Measurements from ENCODE around the gene SCARB1. TPM values are rescaled to one million over a fixed set of nuclear protein-coding genes. Genes with fewer than 3 reads are reported as not detected.

SCARB1 gene
- total RNA-seq, 1 experiment from 2014 or later, result 31.3 TPM

GRCh38 chr12:124856842-124857178 lies 6.9 kb downstream of the SCARB1 start:
- no peak for DNase-seq
- Histone ChIP-seq H3K23ac (ENCODE audit: insufficient read length, low read depth, low read length) (no peak overlapping the region), H2BK5ac (ENCODE audit: insufficient read length, low read length) (no peak overlapping the region), H3K23me2 (ENCODE audit: insufficient read length, low read depth, low read length, poor library complexity, severe bottlenecking) (no peaks in the 10 kb centered on the region), H4K20me1 (ENCODE audit: control insufficient read depth, insufficient read depth, insufficient read length) (no peaks in the 10 kb centered on the region), H3K27me3 (ENCODE audit: insufficient read depth, low read length) (no peaks in the 10 kb centered on the region), H3K79me2 (ENCODE audit: insufficient read depth, low read length) (peaks cover 10% of the 10 kb centered on the region), H2AK5ac (ENCODE audit: insufficient read length, low read length) (no peak overlapping the region), H3T11ph (ENCODE audit: low read length) (no peak overlapping the region), H2BK120ac (ENCODE audit: low read depth, low read length, poor library complexity, severe bottlenecking) (no peak overlapping the region), H4K8ac (replicated peaks; ENCODE audit: insufficient read length, low read depth, low read length) (no peak overlapping the region), H2BK20ac (ENCODE audit: low read depth, low read length, poor library complexity, severe bottlenecking) (no peak overlapping the region), H3K9me3 (ENCODE audit: control insufficient read depth, low read depth, low read length) (no peaks in the 10 kb centered on the region), H3K18ac (ENCODE audit: insufficient read length, low read depth, low read length) (no peak overlapping the region), H3K4ac (ENCODE audit: low read depth, low read length) (no peak overlapping the region), H3K4me1 (ENCODE audit: insufficient read depth, low read length) (no peaks in the 10 kb centered on the region; the same call in 1 of the 2 replicates), H4K5ac (ENCODE audit: insufficient read length, low read depth, low read length) (no peak overlapping the region), H3K27ac (ENCODE audit: insufficient read length, low read depth, low read length) (no peak overlapping the region), H2BK12ac (ENCODE audit: insufficient read length, low read depth, low read length) (no peak overlapping the region), H4K91ac (ENCODE audit: insufficient read length, low read depth, low read length) (no peak overlapping the region), H3K56ac (ENCODE audit: insufficient read length, low read depth, low read length) (no peak overlapping the region), H3K79me1 (ENCODE audit: insufficient read depth, low read depth, low read length, poor library complexity, severe bottlenecking) (no peaks in the 10 kb centered on the region), H3K9ac (ENCODE audit: extremely low read depth, insufficient read length, low read length) (no peak overlapping the region), H2AFZ (ENCODE audit: low read length) (no peak overlapping the region), H3K4me2 (ENCODE audit: insufficient read depth, insufficient read length, low read length) (no peak overlapping the region), H2BK15ac (ENCODE audit: low read depth, low read length) (no peak overlapping the region; the same call in 1 of the 2 replicates), H3K14ac (ENCODE audit: insufficient read depth, low read length) (no peak overlapping the region)
- peaks cover 7 to 17% (median 10%) of the 10 kb centered on the region in 3 experiments; a peak in 6 of 7 replicates for H3K36me3 Mint-ChIP-seq (ENCODE audit: insufficient read depth in 1 of 3, low read depth in 3 of 3)
- H3K4me3 Mint-ChIP-seq, result no peak overlapping the region
- peaks cover 27 to 37% of the 10 kb centered on the region in 2 experiments for H3K4me1 Mint-ChIP-seq
- no peaks in the 10 kb centered on the region for H3K9me3 Mint-ChIP-seq
- H3K27me3 Mint-ChIP-seq (ENCODE audit: low read depth), result peaks cover 2% of the 10 kb centered on the region; the same call in 1 of the 2 replicates
- WGBS (ENCODE audit: extremely low coverage, insufficient read length, low lambda C conversion rate), result no CpG with 5 or more reads among the region's 14 CpGs
- no peak for TF ChIP-seq CTCF (conservative IDR thresholded peaks at IDR 0.05)
- no peak overlapping the region for H3K27ac Mint-ChIP-seq
